ENCODE results near the gene PARP12. TPM values are rescaled to one million over a fixed set of nuclear protein-coding genes. Genes with fewer than 3 reads are reported as not detected.

The PARP12 gene
- polyA plus RNA-seq, 3 donors from 2014 or later = 23.3 to 26.8 (median 24.3) TPM

- H3K4me3 Mint-ChIP-seq = no peak overlapping the region
- no peaks in the 10 kb centered on the region for H3K9me3 Mint-ChIP-seq
- peaks cover 2 to 4% (median 3%) of the 10 kb centered on the region in 3 donors for H3K27me3 Mint-ChIP-seq (ENCODE audit: low read depth in 3 of 3)
- H3K27ac Mint-ChIP-seq = no peak overlapping the region
- DNase-seq = no peak
- no peaks in the 10 kb centered on the region for H3K36me3 Mint-ChIP-seq
- no peaks in the 10 kb centered on the region for H3K4me1 Mint-ChIP-seq
Measured at GRCh38 chr7:140074780-140075179, 12.0 kb upstream of the PARP12 start.

GRCh38 chr7:140070546-140070945 lies 7.8 kb upstream of the PARP12 start:
- no peak for DNase-seq
- Mint-ChIP-seq H3K9me3 (peaks cover 11 to 21% (median 16%) of the 10 kb centered on the region in 6 donors), H3K36me3 (peaks cover 13 to 19% (median 17%) of the 10 kb centered on the region in 3 donors), H3K27me3 (ENCODE audit: low read depth in 3 of 3) (peaks cover 2 to 3% (median 2%) of the 10 kb centered on the region in 3 donors), H3K4me3 (no peak overlapping the region), H3K4me1 (no peaks in the 10 kb centered on the region), H3K27ac (no peak overlapping the region)

DNA sequence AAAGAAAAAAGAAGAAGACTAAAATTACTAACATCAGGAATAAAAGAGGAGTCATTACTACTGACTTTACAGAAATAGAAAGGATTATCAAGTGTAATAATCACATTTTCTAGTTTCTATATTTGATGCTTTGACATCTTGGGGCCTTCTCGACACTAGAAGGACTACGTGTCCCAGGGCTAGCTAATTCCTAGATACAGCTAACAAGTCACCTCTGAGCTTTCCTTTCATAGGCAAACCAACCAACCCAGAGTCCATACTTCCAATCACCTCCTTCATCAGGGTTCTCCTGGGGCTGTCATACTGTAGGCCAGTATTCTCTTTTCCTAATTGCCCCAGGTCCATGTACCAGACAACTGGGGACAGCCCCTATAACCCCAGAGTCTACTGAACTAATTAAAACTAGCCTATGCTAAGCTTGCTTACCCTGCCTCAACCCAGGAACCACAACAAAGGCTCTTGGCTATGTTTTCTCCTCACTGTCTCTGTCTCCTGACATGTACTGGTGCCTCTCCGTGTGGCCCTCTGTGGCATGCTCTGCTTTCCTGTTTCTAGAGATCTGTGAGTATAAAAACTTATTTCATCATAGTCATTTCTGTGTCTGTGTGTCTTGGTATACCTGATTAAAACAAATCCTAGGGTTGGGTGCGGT lies 6.7 kb upstream of the PARP12 start:
- Mint-ChIP-seq H3K9me3 (peaks cover 11 to 22% (median 16%) of the 10 kb centered on the region in 6 donors), H3K4me1 (no peaks in the 10 kb centered on the region), H3K27ac (no peak overlapping the region), H3K36me3 (peaks cover 13 to 19% (median 17%) of the 10 kb centered on the region in 3 donors), H3K27me3 (ENCODE audit: low read depth in 3 of 3) (peaks cover 2 to 3% (median 2%) of the 10 kb centered on the region in 3 donors), H3K4me3 (no peak overlapping the region)
- DNase-seq = no peak

- H3K27me3 Mint-ChIP-seq (ENCODE audit: low read depth in 3 of 3) = no peaks in the 10 kb centered on the region
- H3K27ac Mint-ChIP-seq = no peak overlapping the region
- DNase-seq = no peak
- peaks cover 5 to 8% of the 10 kb centered on the region in 2 donors for H3K4me1 Mint-ChIP-seq
- H3K36me3 Mint-ChIP-seq = peaks cover 13 to 19% (median 17%) of the 10 kb centered on the region in 3 donors
- H3K4me3 Mint-ChIP-seq = no peak overlapping the region
- peaks cover 11 to 22% (median 16%) of the 10 kb centered on the region in 6 donors for H3K9me3 Mint-ChIP-seq
Measured at GRCh38 chr7:140068033-140068432, 5.3 kb upstream of the PARP12 start.

DNA sequence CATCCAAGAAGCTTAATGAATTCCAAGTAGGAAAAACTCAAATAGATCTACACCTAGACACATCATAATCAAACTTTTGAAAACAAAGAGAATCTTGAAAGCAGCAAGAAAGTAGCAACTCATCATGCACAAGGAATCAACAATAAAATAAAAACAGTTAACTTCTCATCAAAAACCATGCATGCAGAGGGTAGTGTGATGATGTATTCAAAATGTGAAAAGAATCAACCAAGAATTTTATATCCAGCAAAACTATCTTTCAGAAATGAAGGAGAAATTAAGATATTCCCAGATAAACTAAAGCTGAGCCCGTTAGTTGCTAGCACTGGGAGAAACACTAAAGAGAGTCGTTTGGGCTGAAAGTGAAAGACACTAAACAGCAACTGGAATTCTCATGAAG lies 4.3 kb upstream of the PARP12 start:
- peaks cover 11 to 22% (median 16%) of the 10 kb centered on the region in 6 donors for H3K9me3 Mint-ChIP-seq
- H3K4me1 Mint-ChIP-seq = peaks cover 5 to 10% of the 10 kb centered on the region in 2 donors
- no peak overlapping the region for H3K27ac Mint-ChIP-seq
- peaks cover 0 to 3% (median 2%) of the 10 kb centered on the region in 3 donors for H3K27me3 Mint-ChIP-seq (ENCODE audit: low read depth in 3 of 3)
- H3K36me3 Mint-ChIP-seq = peaks cover 13 to 19% (median 17%) of the 10 kb centered on the region in 3 donors
- H3K4me3 Mint-ChIP-seq = no peak overlapping the region
- no peak for DNase-seq

GRCh38 chr7:140062118-140062527 lies 628 bp downstream of the PARP12 start:
- peak; percentile 38 to 47 (median 40) for DNase-seq
- H3K9me3 Mint-ChIP-seq = peaks cover 7 to 17% (median 13%) of the 10 kb centered on the region in 6 donors
- peaks cover 11 to 16% (median 15%) of the 10 kb centered on the region in 3 donors for H3K36me3 Mint-ChIP-seq
- H3K4me1 Mint-ChIP-seq = peaks cover 46 to 59% of the 10 kb centered on the region in 2 donors
- H3K4me3 Mint-ChIP-seq = peak overlapping the region; percentile 90 to 95 (median 92)
- peak overlapping the region; percentile 52 to 96 (median 92) for H3K27ac Mint-ChIP-seq
- H3K27me3 Mint-ChIP-seq (ENCODE audit: low read depth in 3 of 3) = peaks cover 2 to 9% (median 4%) of the 10 kb centered on the region in 3 donors

DNA sequence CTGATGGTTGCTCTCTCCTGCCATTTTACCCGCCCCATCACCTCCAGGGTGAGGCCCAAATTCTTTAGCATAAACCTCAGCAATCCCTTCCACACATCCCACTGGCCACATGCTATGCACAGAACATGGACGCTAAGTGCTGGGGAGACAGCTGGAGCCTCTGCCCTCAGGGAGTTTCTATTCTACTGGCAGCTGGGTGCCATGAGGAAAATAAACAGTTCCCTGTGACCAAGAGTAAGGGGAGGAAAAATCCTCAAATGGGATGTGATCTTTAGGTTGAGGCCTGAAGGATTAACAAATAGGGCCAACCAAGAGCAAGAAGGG lies 1.2 kb downstream of the PARP12 start:
- Mint-ChIP-seq H3K27ac (peak overlapping the region; percentile 52 to 96 (median 92)), H3K9me3 (peaks cover 2 to 11% (median 8%) of the 10 kb centered on the region in 6 donors), H3K27me3 (ENCODE audit: low read depth in 3 of 3) (peaks cover 2 to 9% (median 4%) of the 10 kb centered on the region in 3 donors), H3K4me1 (peaks cover 47 to 65% of the 10 kb centered on the region in 2 donors), H3K4me3 (peak overlapping the region; percentile 90 to 95 (median 92)), H3K36me3 (peaks cover 6 to 13% (median 9%) of the 10 kb centered on the region in 3 donors)
- no peak for DNase-seq

DNA sequence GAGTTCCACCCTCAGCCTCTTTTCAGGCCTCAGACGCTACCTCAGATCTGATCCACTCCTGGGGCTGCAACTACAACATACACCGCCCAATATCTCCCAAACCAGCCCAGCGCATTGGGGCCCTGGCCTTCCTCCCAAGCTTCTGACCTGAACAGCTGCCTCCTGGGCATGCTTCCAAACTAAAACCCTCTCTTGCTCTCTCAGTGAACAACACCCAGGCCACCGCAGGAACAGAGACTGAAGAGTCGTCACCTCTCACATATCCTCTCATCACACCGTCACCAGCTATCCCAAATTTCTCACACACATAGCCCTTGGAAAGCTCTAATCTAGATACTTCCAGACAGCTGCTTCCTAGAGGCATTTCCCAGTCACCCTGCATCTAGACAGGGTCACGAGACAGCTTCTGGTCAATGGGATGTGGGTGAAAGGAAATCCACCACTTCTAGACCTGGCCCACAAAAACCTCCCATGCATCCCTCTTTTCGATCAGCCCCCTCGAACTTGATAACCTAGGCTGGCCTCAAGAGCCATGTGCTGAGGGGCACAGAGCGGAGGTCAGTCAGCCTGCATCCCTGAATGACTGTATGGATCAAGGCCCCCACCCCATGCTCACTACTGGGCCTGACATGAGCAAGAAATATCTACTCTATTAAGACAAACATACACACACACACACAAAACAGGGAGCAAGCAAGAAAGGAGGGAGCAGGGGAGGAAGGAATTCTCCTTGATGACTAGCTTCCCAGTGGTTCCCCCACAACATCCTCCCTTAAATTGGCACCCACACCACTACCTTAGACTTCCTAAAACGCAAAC lies 1.8 kb downstream of the PARP12 start:
- peaks cover 2 to 9% (median 4%) of the 10 kb centered on the region in 3 donors for H3K27me3 Mint-ChIP-seq (ENCODE audit: low read depth in 3 of 3)
- no peak for DNase-seq
- H3K4me1 Mint-ChIP-seq = peaks cover 49 to 69% of the 10 kb centered on the region in 2 donors
- H3K27ac Mint-ChIP-seq = peak overlapping the region; percentile 52 to 96 (median 92)
- H3K36me3 Mint-ChIP-seq = peaks cover 4 to 8% (median 5%) of the 10 kb centered on the region in 3 donors
- peaks cover 0 to 6% (median 2%) of the 10 kb centered on the region in 6 donors for H3K9me3 Mint-ChIP-seq
- peak overlapping the region; percentile 90 to 95 (median 92) for H3K4me3 Mint-ChIP-seq

DNA sequence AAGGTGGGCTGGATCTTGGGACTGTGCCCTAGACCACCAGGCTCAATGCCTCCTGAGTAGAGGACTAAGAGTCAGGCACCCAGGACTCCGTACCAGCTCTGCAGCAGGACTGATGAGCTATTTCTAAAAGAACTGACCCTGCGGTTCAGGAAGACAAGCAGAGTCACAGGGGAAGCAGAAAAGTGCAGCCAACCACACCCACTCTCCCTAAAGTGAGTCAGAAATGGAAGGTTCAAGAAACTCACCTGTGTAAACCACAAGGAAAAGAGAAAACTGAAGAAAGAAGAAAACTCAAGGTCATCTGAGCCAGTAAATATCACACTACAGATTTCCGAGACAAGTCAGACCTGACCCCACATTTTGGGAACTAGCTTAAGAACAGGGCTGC lies 2.5 kb downstream of the PARP12 start:
- Mint-ChIP-seq H3K36me3 (peaks cover 0 to 12% (median 5%) of the 10 kb centered on the region in 3 donors), H3K4me3 (peak overlapping the region; percentile 90 to 95 (median 92)), H3K9me3 (no peaks in the 10 kb centered on the region), H3K27ac (peak overlapping the region; percentile 52 to 96 (median 92)), H3K27me3 (ENCODE audit: low read depth in 3 of 3) (peaks cover 2 to 9% (median 4%) of the 10 kb centered on the region in 3 donors), H3K4me1 (peaks cover 53 to 74% of the 10 kb centered on the region in 2 donors)
- no peak for DNase-seq

- Mint-ChIP-seq H3K4me1 (peaks cover 58 to 81% of the 10 kb centered on the region in 2 donors), H3K27ac (peak overlapping the region; percentile 57 to 95 (median 87)), H3K27me3 (ENCODE audit: low read depth in 3 of 3) (peaks cover 2 to 9% (median 4%) of the 10 kb centered on the region in 3 donors), H3K36me3 (peaks cover 0 to 12% (median 5%) of the 10 kb centered on the region in 3 donors), H3K4me3 (peak overlapping the region; percentile 90 to 95 (median 92)), H3K9me3 (no peaks in the 10 kb centered on the region)
- no peak for DNase-seq
Measured at GRCh38 chr7:140059273-140060242, 3.2 kb downstream of the PARP12 start.

DNA sequence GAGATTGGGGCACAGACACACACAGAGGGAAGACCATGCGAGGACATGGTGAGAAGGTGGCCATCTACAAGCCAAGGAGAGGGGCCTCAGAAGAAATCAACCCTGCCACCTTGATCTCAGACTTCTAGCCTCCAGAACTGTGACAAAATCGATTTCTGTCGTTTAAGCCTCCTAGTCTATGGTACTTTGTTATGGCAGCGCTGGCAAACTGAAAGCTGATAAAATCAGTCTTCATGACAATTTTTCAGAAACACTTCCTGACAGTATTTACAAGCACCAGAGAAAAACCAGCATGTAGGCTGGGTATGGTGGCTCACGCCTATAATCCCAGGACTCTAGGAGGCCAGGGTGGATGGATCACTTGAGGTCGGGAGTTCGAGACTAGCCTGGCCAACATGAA lies 4.2 kb downstream of the PARP12 start:
- Mint-ChIP-seq H3K4me1 (peaks cover 67 to 87% of the 10 kb centered on the region in 2 donors), H3K27ac (peak overlapping the region in 1 of 6 donors; percentile 24), H3K36me3 (peaks cover 0 to 14% (median 8%) of the 10 kb centered on the region in 3 donors), H3K9me3 (no peaks in the 10 kb centered on the region), H3K27me3 (ENCODE audit: low read depth in 3 of 3) (peaks cover 2 to 9% (median 4%) of the 10 kb centered on the region in 3 donors), H3K4me3 (no peak overlapping the region)
- DNase-seq = no peak

DNA sequence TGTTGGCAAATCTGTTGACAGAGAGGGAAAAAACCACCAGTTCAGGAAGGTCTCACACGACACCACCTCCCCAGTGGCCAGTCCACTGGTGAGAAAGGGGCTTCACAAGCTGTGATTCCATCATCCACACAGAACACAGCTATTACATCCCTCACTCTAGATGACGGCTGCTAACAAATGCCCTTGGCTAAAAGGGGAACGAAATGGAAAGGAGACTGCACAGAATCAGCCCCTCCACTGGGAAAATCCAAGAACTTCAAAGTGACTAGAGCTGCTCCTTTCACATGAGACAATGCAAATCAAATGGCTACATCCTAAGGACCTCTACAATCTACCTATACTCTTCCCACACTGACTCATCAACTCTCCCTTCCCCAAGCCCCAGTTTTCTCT lies 5.6 kb downstream of the PARP12 start:
- H3K27me3 Mint-ChIP-seq (ENCODE audit: low read depth in 3 of 3) = peaks cover 2 to 7% (median 2%) of the 10 kb centered on the region in 3 donors
- no peaks in the 10 kb centered on the region for H3K9me3 Mint-ChIP-seq
- H3K4me1 Mint-ChIP-seq = peaks cover 66 to 88% of the 10 kb centered on the region in 2 donors
- H3K36me3 Mint-ChIP-seq = peaks cover 5 to 21% (median 17%) of the 10 kb centered on the region in 3 donors
- H3K4me3 Mint-ChIP-seq = no peak overlapping the region
- DNase-seq = no peak
- peak overlapping the region in 2 of 6 donors; percentile 13 to 36 for H3K27ac Mint-ChIP-seq

All from immature natural killer cell (primary cell).